AG04450 (cell line): ENCODE data around the gene TEX35. TPM values are rescaled to one million over a fixed set of nuclear protein-coding genes. Genes with fewer than 3 reads are reported as not detected.

Experiments used
- CTCF ChIA-PET: fragments of 300-600, 350-600 bp; formaldehyde crosslinking; extraction: SDS; loops from one replicate; lab custom pipeline; 2022; ENCODE audit warnings: antibody characterized with exemption, inconsistent platforms; lab: Charles Lee
- POLR2A ChIA-PET: fragments of 350-600 bp; formaldehyde crosslinking; extraction: SDS; loops from one replicate; lab custom pipeline; 2021; ENCODE audit warnings: antibody characterized with exemption, inconsistent platforms; lab: Yijun Ruan, JAX
- DNase-seq: peaks from one replicate; pipeline ENCODE4 v3.0.0-alpha.2; 2011; ENCODE audit warnings: low read depth, low spot score
- H3K27ac ChIP-seq: one replicate; pipeline ENCODE4 v1.5.1; 2012; ENCODE audit warnings: low read depth, low read length, control low read depth
- H3K27me3 ChIP-seq: one replicate; pipeline ENCODE4 v1.6.0; 2012; ENCODE audit warnings: low read length; ENCODE audit not compliant: control insufficient read depth, insufficient read depth
- H3K4me3 ChIP-seq: 2 replicates; pipeline ENCODE4 v1.5.1; 2011; ENCODE audit warnings: mild to moderate bottlenecking, low read depth, low read length, control low read depth
- H3K9me3 ChIP-seq: 2 replicates; pipeline ENCODE4 v1.5.1; 2012; ENCODE audit warnings: low read length; ENCODE audit not compliant: control insufficient read depth, insufficient read depth
- CTCF ChIP-seq: IDR thresholded peaks from 2 replicates; pipeline ENCODE4 v1.5.1; 2011; ENCODE audit warnings: low read depth, low read length, control low read depth, inconsistent platforms
- polyA plus RNA-seq: library from polyadenylated mRNA; depleted of rRNA; stranded (reverse); fragments of >200 nt; gene quantifications from 2 replicates; pipeline ENCODE4 v1.2.3, GENCODE V29; 2011

The TEX35 gene
- polyA plus RNA-seq, 1 experiment, result not detected

GRCh38 chr1:178530037-178530402 lies 17.1 kb downstream of the TEX35 start:
- no peak overlapping the region for H3K4me3 ChIP-seq
- H3K27me3 ChIP-seq, result no peaks in the 10 kb centered on the region
- POLR2A ChIA-PET, result interaction anchor here (0.7 to 1.3 kb wide), 2 partner anchors 9 to 11 kb away, joined by 3 to 5 read pairs; no protein-coding TSS in a partner anchor
- DNase-seq, result no peak
- no peaks in the 10 kb centered on the region for H3K9me3 ChIP-seq
- H3K27ac ChIP-seq, result peak overlapping the region; percentile 0
- CTCF ChIA-PET, result interaction anchor here (3.9 to 7.9 kb wide), 4 partner anchors 29 to 472 kb away, joined by 16 to 101 read pairs (median 60); no protein-coding TSS in a partner anchor
- no peak for TF ChIP-seq CTCF

GRCh38 chr1:178530502-178530901 lies 17.6 kb downstream of the TEX35 start:
- no peak overlapping the region for H3K4me3 ChIP-seq
- H3K27ac ChIP-seq, result peak overlapping the region; percentile 0
- H3K27me3 ChIP-seq, result no peaks in the 10 kb centered on the region
- TF ChIP-seq CTCF, result no peak
- ChIA-PET CTCF (interaction anchor here (1.2 to 7.9 kb wide), 7 partner anchors 11 to 472 kb away, joined by 3 to 101 read pairs (median 16); no protein-coding TSS in a partner anchor), POLR2A (interaction anchor here (0.7 to 1.3 kb wide), 2 partner anchors 9 to 12 kb away, joined by 3 to 5 read pairs; no protein-coding TSS in a partner anchor)
- no peaks in the 10 kb centered on the region for H3K9me3 ChIP-seq
- DNase-seq, result no peak

GRCh38 chr1:178531887-178532286 lies 19.0 kb downstream of the TEX35 start:
- no peak for DNase-seq
- H3K4me3 ChIP-seq, result no peak overlapping the region
- H3K9me3 ChIP-seq, result no peaks in the 10 kb centered on the region
- H3K27me3 ChIP-seq, result no peaks in the 10 kb centered on the region
- ChIA-PET CTCF (interaction anchor here (0.6 to 7.9 kb wide), 15 partner anchors 10 to 546 kb away, joined by 3 to 101 read pairs (median 5); no protein-coding TSS in a partner anchor), POLR2A (no interaction called here)
- TF ChIP-seq CTCF, result no peak
- H3K27ac ChIP-seq, result no peak overlapping the region

- POLR2A ChIA-PET, result no interaction called here
- Histone ChIP-seq H3K27ac (no peak overlapping the region), H3K9me3 (no peaks in the 10 kb centered on the region), H3K4me3 (no peak overlapping the region), H3K27me3 (no peaks in the 10 kb centered on the region)
- peak; percentile 90 for TF ChIP-seq CTCF
- CTCF ChIA-PET, result interaction anchor here (0.6 to 7.9 kb wide), 20 partner anchors 9 to 543 kb away, joined by 3 to 101 read pairs (median 5); no protein-coding TSS in a partner anchor
- peak; percentile 63 for DNase-seq
These were observed 19.5 kb downstream of the TEX35 start for GRCh38 chr1:178532392-178532791.

GRCh38 chr1:178533121-178533946 lies 20.4 kb downstream of the TEX35 start:
- Histone ChIP-seq H3K27me3 (no peaks in the 10 kb centered on the region), H3K27ac (no peak overlapping the region), H3K4me3 (no peak overlapping the region), H3K9me3 (no peaks in the 10 kb centered on the region)
- CTCF ChIA-PET, result interaction anchor here (0.6 to 7.9 kb wide), 25 partner anchors 10 to 918 kb away, joined by 3 to 101 read pairs (median 5); no protein-coding TSS in a partner anchor
- POLR2A ChIA-PET, result interaction anchor here (0.7 kb wide), 1 partner anchor 550 kb away, joined by 3 read pairs; no protein-coding TSS in a partner anchor
- no peak for TF ChIP-seq CTCF
- DNase-seq, result no peak
